HG03575 (cell line): ENCODE measurements around the gene PALMD.

ENCODE experiments used
- ATAC-seq: cut with Tn5 transposase; IDR thresholded peaks from one replicate; pipeline ENCODE4 v1.9.1; 2021; ENCODE audit not compliant: unreplicated experiment, insufficient number of reproducible peaks, low FRiP score; ENCODE audit errors: extremely low read depth

Gene PALMD

GRCh38 chr1:99727575-99728185 lies 81.8 kb downstream of the PALMD start:
- no peak for ATAC-seq

GRCh38 chr1:99728494-99729235 lies 82.8 kb downstream of the PALMD start:
- ATAC-seq, result no peak

- no peak for ATAC-seq
Measured at GRCh38 chr1:99731384-99731783, 85.5 kb downstream of the PALMD start.

- no peak for ATAC-seq
Measured at GRCh38 chr1:99735852-99736251, 89.9 kb downstream of the PALMD start.

- ATAC-seq, result no peak
Measured at GRCh38 chr1:99737016-99737415, 91.1 kb downstream of the PALMD start.

GRCh38 chr1:99738858-99739465 lies 93.0 kb downstream of the PALMD start:
- no peak for ATAC-seq

- ATAC-seq, result no peak
Measured at GRCh38 chr1:99740141-99740540, 94.2 kb downstream of the PALMD start.
